Measurements from ENCODE around the gene C1QTNF6. TPM values are rescaled to one million over a fixed set of nuclear protein-coding genes. Genes with fewer than 3 reads are reported as not detected.

Gene C1QTNF6
- total and polyA plus RNA-seq, 3 donors from 2014 or later: 12.6 to 15.0 (median 14.8) TPM

GRCh38 chr22:37133304-37134018, 54.6 kb downstream of the C1QTNF6 start:
- no peak for TF ChIP-seq POLR2A (IDR thresholded peaks at IDR 0.05)
- intact Hi-C loops (cut with DNase I; ENCODE audit: low total_unique reads): no loop called here
- no peak overlapping the region for H3K27ac ChIP-seq

GRCh38 chr22:37132773-37133172, 55.3 kb downstream of the C1QTNF6 start:
- Histone ChIP-seq H3K36me3 (ENCODE audit: low read depth, missing control alignments) (no peaks in the 10 kb centered on the region), H3K27me3 (no peaks in the 10 kb centered on the region), H3K4me3 (no peak overlapping the region), H3K9me3 (no peaks in the 10 kb centered on the region), H3K4me1 (no peaks in the 10 kb centered on the region), H3K27ac (no peak overlapping the region)
- WGBS, 2 donors: 86 to 95% methylated on average over 7 of the region's 7 CpGs
- no peak for TF ChIP-seq CTCF (IDR thresholded peaks at IDR 0.05)
- intact Hi-C loops (cut with DNase I; ENCODE audit: low total_unique reads): no loop called here
- no peak for DNase-seq

More at GRCh38 chr22:37133304-37134018, 54.6 kb downstream of the C1QTNF6 start:
- no peak for DNase-seq
- 64 to 71% methylated on average over 13 to 15 of the region's 16 CpGs for WGBS, 2 donors
- Histone ChIP-seq H3K9me3 (no peaks in the 10 kb centered on the region), H3K4me3 (no peak overlapping the region), H3K27me3 (no peaks in the 10 kb centered on the region), H3K4me1 (no peaks in the 10 kb centered on the region), H3K36me3 (ENCODE audit: low read depth, missing control alignments) (no peaks in the 10 kb centered on the region)

Small RNA genes within 50 kb of the gene (small RNA-seq; reads per million reads assigned to genes)
- gene Z82188.1: 0 reads per million in 2 donors

Other genes with a start within 250 kb of the C1QTNF6 start
- gene TST, start 168.8 kb downstream of the C1QTNF6 start, total RNA-seq: 10 to 100 TPM; 18.0 to 20.9 TPM
- 18.2 TPM for gene TST, start 168.8 kb downstream of the C1QTNF6 start, polyA plus RNA-seq (ENCODE audit: insufficient read depth, low read depth, low replicate concordance)
- gene MPST, start 168.5 kb downstream of the C1QTNF6 start, total RNA-seq: 100 to 1,000 TPM in 1 of 2 donors, 10 to 100 TPM in 1; 99.6 to 114 TPM
- 64.1 TPM for gene MPST, start 168.5 kb downstream of the C1QTNF6 start, polyA plus RNA-seq (ENCODE audit: insufficient read depth, low read depth, low replicate concordance)
- 10 to 100 TPM; 39.1 to 57.0 TPM for gene KCTD17, start 136.5 kb downstream of the C1QTNF6 start, total RNA-seq
- 99.1 TPM for gene KCTD17, start 136.5 kb downstream of the C1QTNF6 start, polyA plus RNA-seq (ENCODE audit: insufficient read depth, low read depth, low replicate concordance)
- gene TMPRSS6, start 78.5 kb downstream of the C1QTNF6 start, total RNA-seq: 1 to 10 TPM; 1.5 to 3.4 TPM
- 4.0 TPM for gene TMPRSS6, start 78.5 kb downstream of the C1QTNF6 start, polyA plus RNA-seq (ENCODE audit: insufficient read depth, low read depth, low replicate concordance)
- 1 to 10 TPM in 1 of 2 donors, under 1 TPM in 1; 0.74 to 1.5 TPM for gene IL2RB, start 38.3 kb downstream of the C1QTNF6 start, total RNA-seq
- gene IL2RB, start 38.3 kb downstream of the C1QTNF6 start, polyA plus RNA-seq (ENCODE audit: insufficient read depth, low read depth, low replicate concordance): 2.9 TPM
- gene SSTR3, start 24.2 kb upstream of the C1QTNF6 start, total RNA-seq: 10 to 100 TPM; 40.1 to 54.4 TPM
- 26.8 TPM for gene SSTR3, start 24.2 kb upstream of the C1QTNF6 start, polyA plus RNA-seq (ENCODE audit: insufficient read depth, low read depth, low replicate concordance)
- 10 to 100 TPM in 1 of 2 donors, 1 to 10 TPM in 1; 1.2 to 10.7 TPM for gene RAC2, start 56.0 kb upstream of the C1QTNF6 start, total RNA-seq
- gene RAC2, start 56.0 kb upstream of the C1QTNF6 start, polyA plus RNA-seq (ENCODE audit: insufficient read depth, low read depth, low replicate concordance): 15.5 TPM
- gene CYTH4, start 94.3 kb upstream of the C1QTNF6 start, total RNA-seq: 1 to 10 TPM; 2.7 to 7.2 TPM
- 6.8 TPM for gene CYTH4, start 94.3 kb upstream of the C1QTNF6 start, polyA plus RNA-seq (ENCODE audit: insufficient read depth, low read depth, low replicate concordance)
- 1 to 10 TPM; 5.3 to 5.7 TPM for gene ELFN2, start 239.2 kb upstream of the C1QTNF6 start, total RNA-seq
- gene ELFN2, start 239.2 kb upstream of the C1QTNF6 start, polyA plus RNA-seq (ENCODE audit: insufficient read depth, low read depth, low replicate concordance): 4.8 TPM

All from testis (tissue), 3 donors.